Osteoblast (primary cell): ENCODE results near the gene HEATR9. TPM values are rescaled to one million over a fixed set of nuclear protein-coding genes. Genes with fewer than 3 reads are reported as not detected.
A peak's percentile ranks its signal among the peaks of the same experiment; 100 is the strongest.

ENCODE experiments used
- DNase-seq: peaks from one replicate; pipeline ENCODE4 v3.0.0; 2011; ENCODE audit warnings: low spot score, mixed read lengths; ENCODE audit not compliant: insufficient read length; ENCODE audit errors: missing footprints
- H2AFZ ChIP-seq: 2 replicates; pipeline ENCODE4 v1.6.0; 2011; ENCODE audit warnings: mild to moderate bottlenecking, low read length
- H3K27ac ChIP-seq: 2 replicates; pipeline ENCODE4 v1.5.1; 2011; ENCODE audit warnings: mild to moderate bottlenecking, low read depth, low read length, moderate library complexity
- H3K27me3 ChIP-seq: 2 replicates; pipeline ENCODE4 v1.6.0; 2012; ENCODE audit warnings: mild to moderate bottlenecking, control low read depth, inconsistent platforms, low read length, moderate library complexity; ENCODE audit not compliant: insufficient read depth
- H3K36me3 ChIP-seq: 2 replicates; pipeline ENCODE4 v1.5.1; 2011; ENCODE audit warnings: mild to moderate bottlenecking, low read length, control low read depth, moderate library complexity; ENCODE audit not compliant: insufficient read depth
- H3K4me1 ChIP-seq: 2 replicates; pipeline ENCODE4 v1.5.1; 2011; ENCODE audit warnings: mild to moderate bottlenecking, low read length, control low read depth, moderate library complexity; ENCODE audit not compliant: insufficient read depth
- H3K4me2 ChIP-seq: 2 replicates; pipeline ENCODE4 v1.6.0; 2011; ENCODE audit warnings: mild to moderate bottlenecking, low read length; ENCODE audit not compliant: insufficient read depth
- H3K4me3 ChIP-seq: fragments of 200-600 bp; sonication (generic); 3 replicates; pipeline ENCODE4 v1.5.1; 2012; ENCODE audit warnings: mild to moderate bottlenecking, low read length, inconsistent platforms; ENCODE audit not compliant: insufficient read depth
- H3K79me2 ChIP-seq: 2 replicates; pipeline ENCODE4 v1.6.0; 2012; ENCODE audit warnings: mild to moderate bottlenecking, low read length, control low read depth, inconsistent platforms; ENCODE audit not compliant: insufficient read depth
- H3K9me3 ChIP-seq: 2 replicates; pipeline ENCODE4 v1.5.1; 2011; ENCODE audit warnings: low read depth, low read length, control low read depth
- H4K20me1 ChIP-seq: 2 replicates; pipeline ENCODE4 v1.6.0; 2012; ENCODE audit warnings: mild to moderate bottlenecking, low read length, control low read depth; ENCODE audit not compliant: insufficient read depth
- CTCF ChIP-seq: IDR thresholded peaks from 2 replicates; pipeline ENCODE4 v1.5.1; 2011; ENCODE audit warnings: mild to moderate bottlenecking, low read depth, low read length, moderate library complexity; ENCODE audit errors: extremely low read depth
- total RNA-seq: library from RNA; depleted of rRNA; stranded (reverse); fragments of >200 nt; gene quantifications from 2 replicates; pipeline ENCODE4 v1.2.3, GENCODE V29; 2012

The HEATR9 gene
- total RNA-seq, 1 donor: not detected

- no peaks in the 10 kb centered on the region for H4K20me1 ChIP-seq
- H3K27ac ChIP-seq: no peak overlapping the region
- no peaks in the 10 kb centered on the region for H3K79me2 ChIP-seq
- no peaks in the 10 kb centered on the region for H3K36me3 ChIP-seq
- H3K27me3 ChIP-seq: no peaks in the 10 kb centered on the region
- H3K9me3 ChIP-seq: no peaks in the 10 kb centered on the region
- peaks cover 2% of the 10 kb centered on the region for H3K4me1 ChIP-seq
- no peak overlapping the region for H3K4me2 ChIP-seq
- no peak overlapping the region for H2AFZ ChIP-seq
- no peak for TF ChIP-seq CTCF
- H3K4me3 ChIP-seq: no peak overlapping the region
- no peak for DNase-seq
Measured at GRCh38 chr17:35867574-35867973, 1.1 kb downstream of the HEATR9 start.

- no peak overlapping the region for H3K4me2 ChIP-seq
- DNase-seq: no peak
Measured at GRCh38 chr17:35866341-35866950, 2.2 kb downstream of the HEATR9 start.

DNA sequence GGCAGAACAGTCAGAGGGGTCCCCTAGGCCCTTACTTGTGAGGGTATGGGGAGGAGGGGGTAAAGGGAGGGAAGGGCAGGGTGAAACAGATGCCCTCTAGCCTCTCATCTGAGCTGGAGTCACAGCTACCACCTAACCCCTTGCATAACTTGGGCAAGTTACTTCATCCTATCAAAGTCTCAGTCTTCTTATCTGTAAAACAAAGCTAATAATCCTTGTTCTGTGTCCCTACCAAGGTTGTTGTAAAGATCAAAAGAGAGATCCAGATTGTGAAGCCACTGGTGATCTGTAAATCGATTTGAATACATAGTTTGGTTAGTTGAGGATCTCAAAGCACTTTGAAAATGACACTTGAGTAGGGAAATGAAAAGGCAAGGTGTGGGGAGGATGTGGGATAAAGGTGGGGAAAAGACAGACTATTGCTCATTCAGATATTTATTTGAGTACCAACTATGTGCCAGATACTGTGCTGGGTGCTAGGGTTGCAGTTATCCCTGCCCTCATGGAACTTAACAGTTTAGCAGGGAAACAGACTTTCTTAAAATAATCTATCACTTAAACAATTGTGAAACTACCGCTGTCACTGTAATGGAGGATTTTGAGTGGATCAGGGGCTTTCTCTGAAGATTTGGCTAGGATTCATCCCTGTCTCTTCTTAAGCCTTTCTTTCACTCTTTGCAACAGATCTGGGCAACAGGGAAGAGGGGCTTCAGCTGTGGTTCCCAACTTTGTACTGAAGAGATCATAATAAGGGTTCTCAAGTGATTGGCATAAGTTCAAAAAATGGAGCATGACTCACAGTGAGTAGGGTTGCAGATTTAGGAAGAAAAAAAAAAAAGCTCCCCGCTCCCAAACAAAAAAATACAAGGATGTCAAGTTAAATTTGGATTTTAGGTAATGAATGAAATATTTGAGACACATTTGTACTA, 3.0 kb downstream of the HEATR9 start:
- H3K79me2 ChIP-seq: no peaks in the 10 kb centered on the region
- H3K9me3 ChIP-seq: no peaks in the 10 kb centered on the region
- no peaks in the 10 kb centered on the region for H3K27me3 ChIP-seq
- H3K4me2 ChIP-seq: no peak overlapping the region
- H3K36me3 ChIP-seq: no peaks in the 10 kb centered on the region
- no peak for TF ChIP-seq CTCF
- no peaks in the 10 kb centered on the region for H4K20me1 ChIP-seq
- peaks cover 2% of the 10 kb centered on the region for H3K4me1 ChIP-seq
- H2AFZ ChIP-seq: no peak overlapping the region
- H3K27ac ChIP-seq: no peak overlapping the region
- H3K4me3 ChIP-seq: no peak overlapping the region
- peak; percentile 38 for DNase-seq

More at GRCh38 chr17:35866341-35866950, 2.2 kb downstream of the HEATR9 start:
- Histone ChIP-seq H3K4me1 (peaks cover 2% of the 10 kb centered on the region), H3K79me2 (no peaks in the 10 kb centered on the region), H3K27me3 (no peaks in the 10 kb centered on the region), H2AFZ (no peak overlapping the region), H4K20me1 (no peaks in the 10 kb centered on the region), H3K36me3 (no peaks in the 10 kb centered on the region), H3K9me3 (no peaks in the 10 kb centered on the region), H3K27ac (no peak overlapping the region), H3K4me3 (no peak overlapping the region)
- no peak for TF ChIP-seq CTCF

- Histone ChIP-seq H3K36me3 (no peaks in the 10 kb centered on the region), H3K4me2 (no peak overlapping the region), H3K9me3 (no peaks in the 10 kb centered on the region), H3K4me1 (peaks cover 2% of the 10 kb centered on the region), H3K4me3 (no peak overlapping the region), H3K27ac (no peak overlapping the region), H3K79me2 (no peaks in the 10 kb centered on the region), H4K20me1 (no peaks in the 10 kb centered on the region), H3K27me3 (no peaks in the 10 kb centered on the region), H2AFZ (no peak overlapping the region)
- no peak for TF ChIP-seq CTCF
- DNase-seq: peak; percentile 27
Measured at GRCh38 chr17:35864853-35865252, 3.8 kb downstream of the HEATR9 start.
